8988T (cell line): ENCODE measurements around the gene FAT1.

Source experiments
- DNase-seq: peaks from one replicate; pipeline ENCODE4 v3.0.0; 2011

The FAT1 gene

DNA sequence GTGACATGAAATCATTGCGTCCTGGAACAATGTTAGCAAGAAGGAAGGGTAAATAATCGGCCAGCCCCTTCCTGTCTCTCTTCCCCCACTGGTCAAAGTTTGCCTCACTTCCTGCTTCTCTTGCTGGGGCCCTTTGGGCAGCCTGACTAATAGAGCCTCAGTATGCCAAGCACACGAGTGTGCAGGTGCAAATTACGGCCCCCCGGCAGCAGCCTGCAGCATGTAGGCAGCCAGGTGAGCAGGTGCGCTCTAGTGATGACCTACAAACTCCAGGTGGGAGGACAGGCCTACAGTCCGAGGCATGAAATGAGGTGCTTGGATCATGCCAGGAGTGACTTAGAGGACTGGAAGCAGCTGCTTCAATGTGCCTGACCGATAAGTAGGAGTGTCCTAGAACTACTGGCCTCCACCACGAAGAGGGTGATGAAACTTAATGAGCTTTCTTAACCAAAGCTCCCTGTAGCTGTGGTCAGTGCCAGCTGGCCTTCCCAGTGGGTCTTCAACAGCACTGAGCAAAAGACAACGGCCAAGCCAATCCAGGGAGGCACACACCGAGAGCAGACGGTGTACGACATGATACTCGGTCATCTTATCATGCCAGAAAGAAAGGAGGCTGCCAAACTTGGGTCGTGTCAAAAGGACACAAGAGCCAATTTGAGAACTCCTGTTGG is 26.1 kb upstream of the FAT1 start:
- DNase-seq, result no peak

DNA sequence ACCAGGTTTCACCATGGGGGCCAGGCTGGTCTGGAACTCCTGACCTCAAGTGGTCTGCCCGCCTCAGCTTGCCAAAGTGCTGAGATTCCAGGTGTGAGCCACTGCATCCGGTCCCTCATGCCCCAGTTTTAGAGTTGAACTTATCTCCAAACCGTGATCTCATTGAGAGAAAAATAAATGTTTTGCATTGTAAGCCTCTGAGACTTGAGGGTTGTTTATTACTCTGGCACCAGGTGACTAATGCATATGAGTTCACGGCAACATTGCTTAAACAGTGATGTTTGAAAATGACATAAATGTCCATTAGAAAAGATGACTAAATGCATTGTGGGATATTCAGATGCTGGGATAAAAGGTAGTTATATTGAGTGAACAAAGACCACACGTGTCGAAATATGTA is 22.9 kb upstream of the FAT1 start:
- no peak for DNase-seq

DNA sequence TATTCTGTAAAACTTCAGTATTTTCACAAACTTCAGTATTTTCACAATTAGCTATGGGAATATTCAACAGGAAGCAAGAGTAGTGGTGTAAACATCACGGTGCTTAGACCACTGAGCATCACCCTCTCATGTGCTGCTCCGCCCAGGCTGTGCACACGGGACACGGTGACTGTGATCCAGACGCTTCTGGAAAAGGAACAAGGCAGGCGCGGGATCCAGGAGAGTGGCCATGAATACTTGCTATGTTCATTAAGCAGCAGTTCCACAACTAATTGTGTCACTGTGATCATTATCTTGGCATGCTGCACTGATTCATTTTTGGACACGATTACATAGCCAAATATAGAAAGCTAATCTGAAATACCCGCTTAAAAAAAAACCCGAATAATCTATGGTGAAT is 19.6 kb upstream of the FAT1 start:
- DNase-seq, result no peak

DNA sequence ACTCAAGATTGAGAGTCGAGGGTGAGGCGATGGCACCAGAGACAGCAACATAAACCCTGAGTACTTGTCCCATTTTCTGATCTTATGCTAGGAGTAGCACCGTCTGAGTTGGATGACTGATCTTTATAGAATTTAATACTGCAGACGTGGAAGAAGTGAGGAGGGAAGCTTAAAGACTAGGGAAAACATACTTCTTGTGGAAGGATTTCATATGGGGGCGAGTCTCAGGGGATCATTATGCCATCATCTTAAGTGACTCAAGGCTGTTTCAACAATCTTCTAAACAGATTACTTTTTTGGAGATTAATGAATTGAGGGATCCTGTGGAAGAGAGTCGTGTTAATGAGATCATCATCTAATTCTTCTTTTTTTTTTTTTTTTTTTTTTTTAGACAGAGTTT is 17.2 kb upstream of the FAT1 start:
- no peak for DNase-seq

GRCh38 chr4:186739802-186740434 is 16.3 kb upstream of the FAT1 start:
- DNase-seq, result no peak

DNA sequence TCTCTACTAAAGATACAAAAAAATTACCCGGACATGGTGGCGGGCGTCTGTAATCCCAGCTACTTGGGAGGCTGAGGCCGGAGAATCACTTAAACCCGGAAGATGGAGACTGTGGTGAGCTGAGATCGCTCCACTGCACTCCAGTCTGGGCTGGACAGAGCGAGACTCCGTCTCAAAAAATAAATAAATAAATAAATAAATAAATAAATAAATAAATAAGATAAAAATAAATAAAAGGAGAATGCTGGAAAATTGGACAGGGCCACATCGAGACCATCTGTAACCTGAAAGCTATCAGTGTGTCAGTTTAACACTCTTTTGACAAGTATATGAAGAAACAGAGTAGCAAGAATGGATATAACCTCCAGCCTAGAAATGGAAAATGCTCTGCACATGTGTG is 15.7 kb upstream of the FAT1 start:
- no peak for DNase-seq

DNA sequence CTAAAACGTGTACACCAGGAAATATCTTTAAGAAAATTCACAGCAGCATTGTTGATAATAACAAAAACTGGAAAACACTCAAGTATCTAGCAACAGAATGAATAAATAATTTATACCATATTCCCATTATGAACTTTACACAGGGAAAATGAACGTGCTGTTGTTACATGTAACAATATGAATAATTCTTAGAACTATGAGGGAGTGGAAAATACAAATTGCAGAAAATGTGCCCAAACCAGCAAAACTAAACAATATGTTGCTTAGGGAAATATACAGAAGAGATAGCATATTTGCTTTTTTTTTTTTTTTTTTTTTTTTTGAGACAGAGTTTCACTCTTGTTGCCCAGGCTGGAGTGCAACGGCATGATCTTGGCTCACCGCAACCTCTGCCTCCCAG is 14.8 kb upstream of the FAT1 start:
- no peak for DNase-seq

- DNase-seq, result no peak
Observed at GRCh38 chr4:186737427-186737826, 13.8 kb upstream of the FAT1 start.

GRCh38 chr4:186736466-186736865 is 12.8 kb upstream of the FAT1 start:
- DNase-seq, result no peak

DNA sequence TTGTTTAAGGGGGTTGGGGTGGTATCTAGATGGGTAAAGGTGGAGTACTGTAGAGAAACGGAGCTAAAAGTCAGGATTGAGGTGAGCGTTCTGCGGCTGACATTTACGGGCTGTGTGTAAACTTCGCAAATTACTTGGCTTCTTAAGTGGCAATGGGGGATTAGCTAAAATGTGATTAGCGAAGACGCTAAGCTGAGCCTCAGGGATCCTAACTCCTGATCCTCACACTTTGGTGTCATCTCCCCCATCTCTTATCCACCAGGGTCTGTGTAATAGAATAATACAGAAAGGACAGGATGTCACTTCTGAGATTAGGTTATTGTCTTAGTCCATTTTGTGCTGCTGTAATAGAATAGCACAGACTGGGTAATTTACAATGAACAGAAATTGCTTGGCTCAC is 10.6 kb upstream of the FAT1 start:
- DNase-seq, result no peak

GRCh38 chr4:186733778-186734177 is 10.1 kb upstream of the FAT1 start:
- no peak for DNase-seq

DNA sequence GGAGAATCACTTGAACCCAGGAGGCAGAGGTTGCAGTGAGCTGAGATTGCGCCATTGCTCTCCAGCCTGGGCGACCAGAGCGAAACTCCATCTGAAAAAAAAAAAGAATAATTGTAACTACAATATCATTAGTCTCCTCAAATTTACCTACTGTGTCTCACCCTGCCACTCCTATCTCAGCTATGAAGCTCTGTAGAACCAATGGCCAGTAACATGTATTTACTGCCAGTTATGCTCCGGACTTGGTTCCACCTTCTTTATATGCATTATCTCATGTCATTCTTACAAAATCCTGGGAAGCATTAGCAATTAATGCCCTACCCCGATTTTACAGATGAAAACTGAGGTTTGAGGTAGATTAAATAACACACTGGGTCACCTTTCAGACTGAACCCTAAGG is 7.0 kb upstream of the FAT1 start:
- no peak for DNase-seq

DNA sequence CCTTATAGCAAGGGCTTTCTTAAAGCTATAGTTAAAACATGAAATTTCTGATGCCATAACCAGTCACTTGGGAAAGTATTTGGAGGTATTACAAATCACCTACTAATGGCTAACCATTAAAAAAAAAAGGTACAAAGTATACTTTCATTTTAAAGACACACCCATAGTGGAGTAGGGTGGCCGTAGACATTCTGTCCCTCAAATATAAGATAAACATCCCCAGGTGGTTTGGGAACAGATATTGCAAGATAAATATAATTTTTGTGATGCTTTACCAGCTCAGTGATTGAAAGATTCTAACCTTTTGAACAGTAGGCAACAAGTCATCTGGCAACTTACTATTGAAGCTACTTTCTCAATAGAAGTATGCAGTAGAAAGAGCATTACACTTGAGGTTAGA is 6.2 kb upstream of the FAT1 start:
- no peak for DNase-seq

DNA sequence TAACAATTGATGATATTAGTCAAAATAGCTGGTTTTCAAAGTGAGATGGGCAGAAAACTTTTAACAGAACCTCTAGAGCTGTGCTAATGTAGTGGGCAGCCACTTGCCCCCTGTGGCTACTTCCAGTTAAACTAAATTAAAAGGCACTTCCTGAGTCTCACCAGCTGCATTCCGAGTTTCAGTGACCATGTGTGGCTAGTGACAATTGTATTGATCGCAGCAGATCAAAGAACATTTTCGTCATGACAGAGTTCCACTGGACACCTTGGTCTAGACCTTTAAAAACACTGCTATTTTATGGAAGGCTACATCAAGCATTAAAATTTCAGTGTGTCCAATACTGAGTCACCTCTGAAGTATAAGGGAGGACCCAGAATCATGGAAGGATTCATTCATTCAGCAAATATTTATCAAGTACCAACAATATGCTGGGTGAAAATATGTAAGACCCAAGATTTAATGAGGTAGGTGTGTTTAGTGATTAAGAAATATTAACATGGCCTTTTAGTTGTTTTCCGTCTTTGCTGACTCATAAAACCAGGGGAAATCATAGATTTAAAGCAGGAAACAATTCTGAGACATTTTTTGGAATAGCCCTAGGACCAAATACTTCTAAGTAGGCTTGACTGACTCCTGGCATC is 5.1 kb upstream of the FAT1 start:
- no peak for DNase-seq

- peak; percentile 35 for DNase-seq
Observed at GRCh38 chr4:186727977-186728519, 4.4 kb upstream of the FAT1 start.

DNA sequence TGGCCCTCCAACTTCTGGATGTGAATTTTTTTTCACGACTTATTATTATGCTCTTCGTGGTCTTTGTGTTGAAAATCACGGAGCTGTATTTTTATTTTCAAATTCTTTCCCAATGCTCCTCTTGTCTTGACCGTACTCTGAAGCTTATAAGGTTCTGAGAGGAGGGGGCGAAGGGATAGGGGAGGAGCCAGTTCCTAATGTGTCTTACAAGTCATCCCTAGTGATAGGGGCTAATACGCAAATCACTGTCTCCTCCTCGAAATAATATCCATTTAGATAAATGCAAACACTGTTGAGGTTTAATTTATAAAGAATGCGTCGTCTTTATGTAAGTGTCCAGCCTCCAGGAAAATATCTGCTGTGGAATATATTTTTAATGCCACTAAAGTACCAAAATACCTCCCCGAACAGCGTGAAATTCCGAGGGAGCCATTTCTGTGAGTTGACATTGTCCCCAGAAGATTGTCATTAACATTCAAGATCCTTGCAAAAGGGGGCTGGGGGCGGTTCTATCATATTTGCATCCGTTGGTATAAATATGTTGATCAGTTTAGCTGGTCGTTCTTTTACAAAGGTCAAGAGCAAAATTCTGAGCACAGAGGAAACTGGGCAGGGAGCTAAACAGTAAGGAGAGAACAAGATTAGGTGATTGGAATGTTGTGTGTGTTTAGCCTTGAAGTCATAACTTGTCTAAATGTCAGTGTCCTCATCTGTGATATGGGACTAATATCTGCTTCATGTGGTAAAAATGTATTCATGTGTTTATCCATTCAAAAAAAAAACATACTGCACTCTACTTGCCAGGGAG is 3.7 kb upstream of the FAT1 start:
- DNase-seq, result no peak

- DNase-seq, result peak; percentile 70
Observed at GRCh38 chr4:186726426-186727168, 2.9 kb upstream of the FAT1 start.

GRCh38 chr4:186725469-186726425 is 2.1 kb upstream of the FAT1 start:
- peak; percentile 87 for DNase-seq

DNA sequence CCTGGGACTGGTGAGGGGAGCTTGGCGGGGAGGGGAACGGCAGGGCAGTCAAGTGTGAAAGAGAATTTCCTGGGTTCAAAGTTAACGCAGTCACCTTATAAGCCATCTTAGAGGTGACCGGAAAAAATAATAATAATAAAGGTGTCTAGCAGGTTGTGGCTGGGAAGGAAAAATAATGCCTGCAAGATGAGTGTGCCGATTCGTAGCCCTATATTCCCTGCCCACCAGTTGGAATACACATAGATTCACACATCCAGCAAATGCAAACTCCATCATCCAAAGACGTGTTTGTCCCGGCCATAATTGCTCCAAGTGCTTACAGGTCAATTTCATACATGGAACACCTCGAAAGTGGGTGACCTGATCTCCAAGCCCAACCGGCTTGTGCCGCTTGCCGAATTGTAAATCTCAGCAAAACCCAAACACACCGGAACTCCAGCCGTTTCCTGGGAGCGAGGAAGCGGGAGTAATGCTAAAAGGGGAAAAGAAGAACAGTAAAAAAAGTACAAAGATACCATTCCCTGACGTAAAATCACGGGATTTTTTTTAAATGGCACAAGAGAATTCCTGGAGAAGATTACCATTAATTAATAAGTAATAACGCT is 1.3 kb upstream of the FAT1 start:
- no peak for DNase-seq

- DNase-seq, result peak; percentile 49
Observed at GRCh38 chr4:186724058-186724863, 605 bp upstream of the FAT1 start.
